HK-2 (cell line): Measurements from ENCODE around the gene DAP.
A peak's percentile ranks its signal among the peaks of the same experiment; 100 is the strongest.

Experiments
- DNase-seq: peaks from one replicate; pipeline ENCODE4 v3.0.0-alpha.2; 2018; ENCODE audit not compliant: unreplicated experiment

DAP gene

GRCh38 chr5:10709933-10710332 is 51.1 kb downstream of the DAP start:
- DNase-seq = no peak

GRCh38 chr5:10709409-10709808 is 51.6 kb downstream of the DAP start:
- no peak for DNase-seq

GRCh38 chr5:10708189-10708944 is 52.7 kb downstream of the DAP start:
- DNase-seq = no peak

- no peak for DNase-seq
Measured at GRCh38 chr5:10707198-10708142, 53.6 kb downstream of the DAP start.

- DNase-seq = no peak
Measured at GRCh38 chr5:10706326-10706725, 54.7 kb downstream of the DAP start.

- no peak for DNase-seq
Measured at GRCh38 chr5:10705747-10706146, 55.3 kb downstream of the DAP start.

- DNase-seq = no peak
Measured at GRCh38 chr5:10704949-10705621, 55.9 kb downstream of the DAP start.

GRCh38 chr5:10703676-10704075 is 57.4 kb downstream of the DAP start:
- DNase-seq = no peak

GRCh38 chr5:10702911-10703491 is 58.0 kb downstream of the DAP start:
- no peak for DNase-seq

- peak; percentile 84 for DNase-seq
Measured at GRCh38 chr5:10702040-10702629, 58.9 kb downstream of the DAP start.

- DNase-seq = no peak
Measured at GRCh38 chr5:10701567-10702039, 59.4 kb downstream of the DAP start.

- no peak for DNase-seq
Measured at GRCh38 chr5:10700516-10700915, 60.5 kb downstream of the DAP start.

GRCh38 chr5:10699987-10700386 is 61.0 kb downstream of the DAP start:
- DNase-seq = no peak

- DNase-seq = no peak
Measured at GRCh38 chr5:10699281-10699874, 61.7 kb downstream of the DAP start.

GRCh38 chr5:10695759-10696543 is 65.1 kb downstream of the DAP start:
- DNase-seq = no peak

GRCh38 chr5:10695055-10695649 is 65.9 kb downstream of the DAP start:
- DNase-seq = peak; percentile 77

- no peak for DNase-seq
Measured at GRCh38 chr5:10691826-10692785, 68.9 kb downstream of the DAP start.
